ENCODE measurements around the gene CCDC82.

The CCDC82 gene

GRCh38 chr11:96337541-96338431 lies 51.9 kb downstream of the CCDC82 start:
- DNase-seq (ENCODE audit: low read depth, low spot score), result no peak
- Histone ChIP-seq H3K4me1 (ENCODE audit: insufficient read depth, insufficient read length) (peaks cover 3% of the 10 kb centered on the region), H3K9ac (ENCODE audit: insufficient read length, low read depth) (no peak overlapping the region), H3K4me3 (ENCODE audit: insufficient read length, low read depth) (no peak overlapping the region), H3K36me3 (ENCODE audit: insufficient read depth, insufficient read length, low read length) (peaks cover 19% of the 10 kb centered on the region), H3K9me3 (ENCODE audit: insufficient read depth, low read length) (no peaks in the 10 kb centered on the region), H3K27me3 (ENCODE audit: insufficient read depth, insufficient read length) (no peaks in the 10 kb centered on the region)
- TF ChIP-seq ZNF274 (IDR thresholded peaks at IDR 0.05; ENCODE audit: low read depth, low read length) (no peak), YY1 (IDR thresholded peaks at IDR 0.05; ENCODE audit: insufficient read depth, insufficient read length) (no peak), SUZ12 (IDR thresholded peaks at IDR 0.05; ENCODE audit: extremely low read depth, insufficient read depth, insufficient read length) (no peak)

- Histone ChIP-seq H3K9me3 (ENCODE audit: insufficient read depth, low read length) (no peaks in the 10 kb centered on the region), H3K9ac (ENCODE audit: insufficient read length, low read depth) (no peak overlapping the region), H3K36me3 (ENCODE audit: insufficient read depth, insufficient read length, low read length) (peaks cover 8% of the 10 kb centered on the region), H3K27me3 (ENCODE audit: insufficient read depth, insufficient read length) (no peaks in the 10 kb centered on the region), H3K4me1 (ENCODE audit: insufficient read depth, insufficient read length) (peaks cover 3% of the 10 kb centered on the region), H3K4me3 (ENCODE audit: insufficient read length, low read depth) (no peak overlapping the region)
- TF ChIP-seq ZNF274 (IDR thresholded peaks at IDR 0.05; ENCODE audit: low read depth, low read length) (no peak), SUZ12 (IDR thresholded peaks at IDR 0.05; ENCODE audit: extremely low read depth, insufficient read depth, insufficient read length) (no peak), YY1 (IDR thresholded peaks at IDR 0.05; ENCODE audit: insufficient read depth, insufficient read length) (no peak)
- no peak for DNase-seq (ENCODE audit: low read depth, low spot score)
These were observed 54.3 kb downstream of the CCDC82 start for GRCh38 chr11:96335388-96335787.

- peaks cover 8% of the 10 kb centered on the region for H3K36me3 ChIP-seq (ENCODE audit: insufficient read depth, insufficient read length, low read length)
- H3K4me1 ChIP-seq (ENCODE audit: insufficient read depth, insufficient read length), result peaks cover 3% of the 10 kb centered on the region
- TF ChIP-seq SUZ12 (IDR thresholded peaks at IDR 0.05; ENCODE audit: extremely low read depth, insufficient read depth, insufficient read length) (no peak), YY1 (IDR thresholded peaks at IDR 0.05; ENCODE audit: insufficient read depth, insufficient read length) (no peak), ZNF274 (IDR thresholded peaks at IDR 0.05; ENCODE audit: low read depth, low read length) (no peak)
- no peaks in the 10 kb centered on the region for H3K27me3 ChIP-seq (ENCODE audit: insufficient read depth, insufficient read length)
- DNase-seq (ENCODE audit: low read depth, low spot score), result no peak
- H3K4me3 ChIP-seq (ENCODE audit: insufficient read length, low read depth), result no peak overlapping the region
- no peaks in the 10 kb centered on the region for H3K9me3 ChIP-seq (ENCODE audit: insufficient read depth, low read length)
- no peak overlapping the region for H3K9ac ChIP-seq (ENCODE audit: insufficient read length, low read depth)
These were observed 55.5 kb downstream of the CCDC82 start for GRCh38 chr11:96334219-96334618.

- Histone ChIP-seq H3K9ac (ENCODE audit: insufficient read length, low read depth) (no peak overlapping the region), H3K4me3 (ENCODE audit: insufficient read length, low read depth) (no peak overlapping the region), H3K9me3 (ENCODE audit: insufficient read depth, low read length) (no peaks in the 10 kb centered on the region), H3K36me3 (ENCODE audit: insufficient read depth, insufficient read length, low read length) (peaks cover 8% of the 10 kb centered on the region), H3K27me3 (ENCODE audit: insufficient read depth, insufficient read length) (no peaks in the 10 kb centered on the region), H3K4me1 (ENCODE audit: insufficient read depth, insufficient read length) (peaks cover 3% of the 10 kb centered on the region)
- TF ChIP-seq SUZ12 (IDR thresholded peaks at IDR 0.05; ENCODE audit: extremely low read depth, insufficient read depth, insufficient read length) (no peak), ZNF274 (IDR thresholded peaks at IDR 0.05; ENCODE audit: low read depth, low read length) (no peak), YY1 (IDR thresholded peaks at IDR 0.05; ENCODE audit: insufficient read depth, insufficient read length) (no peak)
- DNase-seq (ENCODE audit: low read depth, low spot score), result no peak
These were observed 56.5 kb downstream of the CCDC82 start for GRCh38 chr11:96333191-96333719.

GRCh38 chr11:96332126-96332771 lies 57.5 kb downstream of the CCDC82 start:
- no peak overlapping the region for H3K9ac ChIP-seq (ENCODE audit: insufficient read length, low read depth)
- no peaks in the 10 kb centered on the region for H3K27me3 ChIP-seq (ENCODE audit: insufficient read depth, insufficient read length)
- H3K4me1 ChIP-seq (ENCODE audit: insufficient read depth, insufficient read length), result peaks cover 3% of the 10 kb centered on the region
- H3K9me3 ChIP-seq (ENCODE audit: insufficient read depth, low read length), result no peaks in the 10 kb centered on the region
- no peak for DNase-seq (ENCODE audit: low read depth, low spot score)
- TF ChIP-seq YY1 (IDR thresholded peaks at IDR 0.05; ENCODE audit: insufficient read depth, insufficient read length) (no peak), ZNF274 (IDR thresholded peaks at IDR 0.05; ENCODE audit: low read depth, low read length) (no peak), SUZ12 (IDR thresholded peaks at IDR 0.05; ENCODE audit: extremely low read depth, insufficient read depth, insufficient read length) (no peak)
- H3K4me3 ChIP-seq (ENCODE audit: insufficient read length, low read depth), result no peak overlapping the region
- peaks cover 8% of the 10 kb centered on the region for H3K36me3 ChIP-seq (ENCODE audit: insufficient read depth, insufficient read length, low read length)

- H3K27me3 ChIP-seq (ENCODE audit: insufficient read depth, insufficient read length), result no peaks in the 10 kb centered on the region
- peaks cover 8% of the 10 kb centered on the region for H3K36me3 ChIP-seq (ENCODE audit: insufficient read depth, insufficient read length, low read length)
- H3K9ac ChIP-seq (ENCODE audit: insufficient read length, low read depth), result no peak overlapping the region
- TF ChIP-seq SUZ12 (IDR thresholded peaks at IDR 0.05; ENCODE audit: extremely low read depth, insufficient read depth, insufficient read length), result no peak
- TF ChIP-seq YY1 (IDR thresholded peaks at IDR 0.05; ENCODE audit: insufficient read depth, insufficient read length), result no peak
- peaks cover 3% of the 10 kb centered on the region for H3K4me1 ChIP-seq (ENCODE audit: insufficient read depth, insufficient read length)
- no peaks in the 10 kb centered on the region for H3K9me3 ChIP-seq (ENCODE audit: insufficient read depth, low read length)
- H3K4me3 ChIP-seq (ENCODE audit: insufficient read length, low read depth), result no peak overlapping the region
- no peak for DNase-seq (ENCODE audit: low read depth, low spot score)
These were observed 58.0 kb downstream of the CCDC82 start for GRCh38 chr11:96331699-96332116.

GRCh38 chr11:96330511-96330859 lies 59.2 kb downstream of the CCDC82 start:
- TF ChIP-seq YY1 (IDR thresholded peaks at IDR 0.05; ENCODE audit: insufficient read depth, insufficient read length) (no peak), ZNF274 (IDR thresholded peaks at IDR 0.05; ENCODE audit: low read depth, low read length) (no peak)
- H3K4me3 ChIP-seq (ENCODE audit: insufficient read length, low read depth), result no peak overlapping the region
- no peaks in the 10 kb centered on the region for H3K9me3 ChIP-seq (ENCODE audit: insufficient read depth, low read length)
- no peaks in the 10 kb centered on the region for H3K27me3 ChIP-seq (ENCODE audit: insufficient read depth, insufficient read length)
- peaks cover 3% of the 10 kb centered on the region for H3K4me1 ChIP-seq (ENCODE audit: insufficient read depth, insufficient read length)
- DNase-seq (ENCODE audit: low read depth, low spot score), result no peak
- no peak overlapping the region for H3K9ac ChIP-seq (ENCODE audit: insufficient read length, low read depth)
- peaks cover 3% of the 10 kb centered on the region for H3K36me3 ChIP-seq (ENCODE audit: insufficient read depth, insufficient read length, low read length)

Measured in NT2/D1 (cell line).